Liver (tissue), 9 donors: ENCODE measurements around the gene FSCN2. TPM values are rescaled to one million over a fixed set of nuclear protein-coding genes. Genes with fewer than 3 reads are reported as not detected.

Experiments
- DNase-seq: peaks from one replicate; pipeline ENCODE4 v3.0.0-alpha.2; 2017; ENCODE audit warnings: low spot score
- H3K27ac ChIP-seq, 2 donors: one replicate each; pipeline ENCODE4 v1.7.0; 2013; ENCODE audit warnings: inconsistent platforms in 2 of 2, low read length in 2 of 2, control low read depth in 1 of 2, low read depth in 1 of 2, mild to moderate bottlenecking in 1 of 2
- H3K27me3 ChIP-seq, 4 donors: one replicate each; pipeline versions ENCODE4 v1.6.1 to v1.7.0; 2013; ENCODE audit warnings: low read length in 3 of 4, inconsistent platforms in 1 of 4, mild to moderate bottlenecking in 1 of 4, moderate library complexity in 1 of 4; ENCODE audit not compliant: control insufficient read depth in 4 of 4, insufficient read depth in 4 of 4
- H3K36me3 ChIP-seq, 4 donors: one replicate each; pipeline versions ENCODE4 v1.6.1 to v1.7.0; 2013; ENCODE audit warnings: low read length in 3 of 4, mild to moderate bottlenecking in 3 of 4, low read depth in 1 of 4, moderate library complexity in 1 of 4; ENCODE audit not compliant: control insufficient read depth in 4 of 4, insufficient read depth in 3 of 4
- H3K4me1 ChIP-seq, 4 donors: one replicate each; pipeline versions ENCODE4 v1.6.1 to v1.7.0; 2013; ENCODE audit warnings: low read length in 3 of 4, mild to moderate bottlenecking in 3 of 4, moderate library complexity in 1 of 4; ENCODE audit not compliant: control insufficient read depth in 4 of 4, insufficient read depth in 4 of 4
- H3K4me3 ChIP-seq, 3 donors: one replicate each; pipeline versions ENCODE4 v1.6.1 to v1.7.0; 2013; ENCODE audit warnings: low read length in 3 of 3, control low read depth in 1 of 3, low read depth in 1 of 3, mild to moderate bottlenecking in 1 of 3
- H3K9ac ChIP-seq, 2 donors: one replicate each; pipeline ENCODE4 v1.7.0; 2013; ENCODE audit warnings: low read length in 2 of 2, mild to moderate bottlenecking in 2 of 2, moderate library complexity in 2 of 2, control low read depth in 1 of 2, low read depth in 1 of 2
- H3K9me3 ChIP-seq, 4 donors: one replicate each; pipeline versions ENCODE4 v1.6.1 to v1.7.0; 2013; ENCODE audit warnings: low read length in 3 of 4; ENCODE audit not compliant: control insufficient read depth in 4 of 4
- ATF3 ChIP-seq: IDR thresholded peaks from 2 replicates; pipeline ENCODE4 v1.6.1; 2016; ENCODE audit warnings: antibody characterized with exemption
- CTCF ChIP-seq: fragments of 150-350 bp; IDR thresholded peaks from 2 replicates; pipeline ENCODE4 v1.5.1; 2017; ENCODE audit warnings: improper control_type of control experiment, low read depth, low read length; ENCODE audit not compliant: missing input control
- EGR1 ChIP-seq, 2 donors: IDR thresholded peaks; 2 replicates each; pipeline ENCODE4 v1.6.1; 2016 to 2018; ENCODE audit warnings: antibody characterized with exemption in 2 of 2, low read depth in 2 of 2
- FOXA1 ChIP-seq: IDR thresholded peaks from 2 replicates; pipeline ENCODE4 v1.6.1; 2016; ENCODE audit warnings: antibody characterized with exemption
- FOXA2 ChIP-seq: IDR thresholded peaks from 2 replicates; pipeline ENCODE4 v1.6.1; 2016; ENCODE audit warnings: antibody characterized with exemption
- HNF4A ChIP-seq, 2 donors: conservative IDR thresholded peaks; 2 replicates each; pipeline ENCODE4 v1.6.1; 2016; ENCODE audit warnings: antibody characterized with exemption in 2 of 2, mild to moderate bottlenecking in 2 of 2
- HNF4G ChIP-seq: IDR thresholded peaks from 2 replicates; pipeline ENCODE4 v1.6.1; 2016; ENCODE audit warnings: antibody characterized with exemption
- NR2F2 ChIP-seq: IDR thresholded peaks from 2 replicates; pipeline ENCODE4 v1.6.1; 2016; ENCODE audit warnings: antibody characterized with exemption
- RAD21 ChIP-seq, 2 donors: IDR thresholded peaks; 2 replicates each; pipeline ENCODE4 v1.6.1; 2016; ENCODE audit warnings: antibody characterized with exemption in 2 of 2, mild to moderate bottlenecking in 2 of 2
- REST ChIP-seq: IDR thresholded peaks from 2 replicates; pipeline ENCODE4 v1.6.1; 2016; ENCODE audit warnings: antibody characterized with exemption, mild to moderate bottlenecking
- RXRA ChIP-seq, 2 donors: IDR thresholded peaks; 2 replicates each; pipeline ENCODE4 v1.6.1; 2017 to 2018; ENCODE audit warnings: antibody characterized with exemption in 2 of 2, mild to moderate bottlenecking in 1 of 2
- TAF1 ChIP-seq: conservative IDR thresholded peaks from 2 replicates; pipeline ENCODE4 v1.6.1; 2016; ENCODE audit warnings: antibody characterized with exemption, mild to moderate bottlenecking
- YY1 ChIP-seq: IDR thresholded peaks from 2 replicates; pipeline ENCODE4 v1.6.1; 2016; ENCODE audit warnings: antibody characterized with exemption, mild to moderate bottlenecking
- ZBTB33 ChIP-seq: IDR thresholded peaks from 2 replicates; pipeline ENCODE4 v1.6.1; 2016; ENCODE audit warnings: antibody characterized with exemption
- WGBS: extraction: QIAGEN DNeasy Blood & Tissue Kit; methylation state at CpG from one replicate; pipeline ENCODE4 v1.1.7; 2013; 5-methylcytosine and 5-hydroxymethylcytosine counted together
- polyA plus RNA-seq, 2 donors: library from polyadenylated mRNA; stranded (reverse) in 1 of 2; unstranded in 1 of 2; fragments of 200-250 nt in 1 of 2; fragments of >200 nt in 1 of 2; fragmentation: Nextera tagmentation in 1 of 2; extraction: Ambion mirVana in 1 of 2; gene quantifications; one replicate each; pipeline versions ENCODE4 v1.2.1 to v1.2.3, GENCODE V29; 2013 to 2015
- total RNA-seq, 2 donors: library from RNA; depleted of rRNA; stranded (reverse); fragments of >200 nt; gene quantifications; one replicate each; pipeline ENCODE4 v1.2.3, GENCODE V29; 2014
- donor health status: healthy.
- donor health status: healthy.
- donor health status: healthy.
- donor health status: healthy.
- donor health status: healthy.

Gene FSCN2
- total and polyA plus RNA-seq, 4 donors = 0.09 to 0.42 TPM; not detected in 2

GRCh38 chr17:81536299-81537290, 8.4 kb downstream of the FSCN2 start (continued):
- TF ChIP-seq REST (no peak), RXRA (IDR thresholded peaks at IDR 0.05) (no peak), EGR1 (IDR thresholded peaks at IDR 0.05; ENCODE audit: low read depth in 2 of 2) (no peak), FOXA2 (no peak), NR2F2 (no peak), TAF1 (no peak), ATF3 (no peak)

GRCh38 chr17:81537343-81537855, 9.2 kb downstream of the FSCN2 start:
- 13% methylated on average over 17 of the region's 17 CpGs for WGBS
- Histone ChIP-seq H3K4me3 (no peak overlapping the region), H3K9me3 (no peaks in the 10 kb centered on the region), H3K27ac (no peak overlapping the region), H3K36me3 (peaks cover 0 to 25% (median 12%) of the 10 kb centered on the region in 4 donors), H3K4me1 (peaks cover 0 to 6% (median 3%) of the 10 kb centered on the region in 4 donors), H3K27me3 (peaks cover 0 to 4% (median 0%) of the 10 kb centered on the region in 4 donors), H3K9ac (no peak overlapping the region)
- no peak for DNase-seq
- peak in 1 of 2 donors; percentile 86 for TF ChIP-seq RAD21 (IDR thresholded peaks at IDR 0.05)
- no peak for TF ChIP-seq HNF4G
- TF ChIP-seq CTCF = peak; percentile 58

GRCh38 chr17:81537856-81538555, 9.8 kb downstream of the FSCN2 start:
- Histone ChIP-seq H3K9ac (no peak overlapping the region), H3K27ac (no peak overlapping the region), H3K4me3 (no peak overlapping the region), H3K27me3 (peaks cover 0 to 4% (median 0%) of the 10 kb centered on the region in 4 donors), H3K4me1 (peaks cover 0 to 6% (median 3%) of the 10 kb centered on the region in 4 donors), H3K36me3 (peaks cover 0 to 31% (median 14%) of the 10 kb centered on the region in 4 donors), H3K9me3 (no peaks in the 10 kb centered on the region)
- DNase-seq = no peak
- no peak for TF ChIP-seq HNF4G
- TF ChIP-seq FOXA1 = no peak
- no peak for TF ChIP-seq HNF4A (conservative IDR thresholded peaks at IDR 0.05)
- no peak for TF ChIP-seq TAF1
- TF ChIP-seq RXRA (IDR thresholded peaks at IDR 0.05) = no peak
- TF ChIP-seq EGR1 (IDR thresholded peaks at IDR 0.05; ENCODE audit: low read depth in 2 of 2) = no peak
- no peak for TF ChIP-seq YY1
- no peak for TF ChIP-seq NR2F2
- no peak for TF ChIP-seq FOXA2
- TF ChIP-seq ZBTB33 = no peak
- TF ChIP-seq CTCF = no peak
- WGBS = 76% methylated on average over 26 of the region's 26 CpGs
